Right lobe of liver (tissue), 4 donors: ENCODE data around the gene SNX30.

Experiments
- CTCF ChIP-seq, 4 donors: fragments of 200-600 bp in 3 of 4; fragments of 450-650 bp in 1 of 4; IDR thresholded peaks; one replicate each; pipeline versions ENCODE4 v1.5.1 to v1.8.0; 2016 to 2022; ENCODE audit warnings: antibody characterized with exemption in 4 of 4, mild to moderate bottlenecking in 2 of 4
- POLR2A ChIP-seq: fragments of 450-650 bp; IDR thresholded peaks from one replicate; pipeline ENCODE4 v1.6.1; 2017; ENCODE audit warnings: antibody characterized with exemption, mild to moderate bottlenecking
- donor health status: DM: no; HTN: no; CAD: no.
- donor health status: DM: no; HTN: no; CAD: no.
- donor health status: DM: no; HTN: yes; CAD: no.

- TF ChIP-seq POLR2A (no peak), CTCF (IDR thresholded peaks at IDR 0.05) (peak; percentile 66 to 76 (median 74))
Measured at GRCh38 chr9:112819635-112820496, 69.3 kb downstream of the SNX30 start.
